ENCODE results near the gene ABLIM2. TPM values are rescaled to one million over a fixed set of nuclear protein-coding genes. Genes with fewer than 3 reads are reported as not detected.

The ABLIM2 gene
- polyA plus RNA-seq, 3 donors, result 0.21 TPM; not detected in 2

DNA sequence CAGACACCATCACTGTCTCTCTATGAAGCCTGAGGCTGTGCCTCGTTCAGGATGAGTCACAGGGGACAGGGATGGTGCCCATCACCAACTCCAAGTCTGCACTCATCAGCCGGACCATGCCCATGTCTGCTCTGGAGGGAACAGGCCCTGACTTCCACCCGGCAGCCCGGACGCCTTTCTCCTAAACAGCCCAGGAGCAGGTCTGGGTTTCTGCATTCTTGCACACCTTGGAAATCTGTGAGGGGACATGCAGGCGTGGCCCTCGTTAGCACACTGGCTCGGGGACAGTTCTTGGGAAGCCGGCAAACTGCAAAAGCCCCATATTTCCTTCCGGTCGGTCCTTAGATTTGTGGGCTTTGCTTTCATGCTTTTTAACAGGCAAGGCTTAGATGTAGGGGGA, 151.0 kb downstream of the ABLIM2 start:
- no peak overlapping the region for H3K4me3 Mint-ChIP-seq
- Histone ChIP-seq H3K27me3 (ENCODE audit: control insufficient read depth in 2 of 2, insufficient read depth in 2 of 2, low read length in 2 of 2) (no peaks in the 10 kb centered on the region), H3K4me2 (replicated peaks; ENCODE audit: extremely low read depth, low read length, poor library complexity, severe bottlenecking) (no peak overlapping the region), H3K4me3 (replicated peaks in 1 of 3; ENCODE audit: low read depth in 2 of 3, low read length in 3 of 3) (no peak overlapping the region), H3K9ac (ENCODE audit: insufficient read depth, low read length, poor library complexity, severe bottlenecking) (no peak overlapping the region), H3K36me3 (replicated peaks in 1 of 2; ENCODE audit: control insufficient read depth in 1 of 2, insufficient read depth in 2 of 2, low read length in 2 of 2) (no peaks in the 10 kb centered on the region), H3K79me2 (ENCODE audit: insufficient read depth, low read length) (no peaks in the 10 kb centered on the region), H3K9me3 (replicated peaks in 1 of 2; ENCODE audit: control insufficient read depth in 1 of 2, insufficient read depth in 1 of 2, low read length in 2 of 2) (no peaks in the 10 kb centered on the region), H3K27ac (ENCODE audit: low read depth in 1 of 2, low read length in 2 of 2) (no peak overlapping the region), H4K20me1 (ENCODE audit: insufficient read depth, low read length) (no peaks in the 10 kb centered on the region), H2AFZ (ENCODE audit: insufficient read depth, low read depth, low read length, poor library complexity, severe bottlenecking) (no peak overlapping the region), H3K4me1 (ENCODE audit: control insufficient read depth in 1 of 2, insufficient read depth in 2 of 2, low read length in 2 of 2) (no peaks in the 10 kb centered on the region)
- H3K27me3 Mint-ChIP-seq (ENCODE audit: low read depth in 3 of 3), result peaks cover 4 to 9% (median 8%) of the 10 kb centered on the region in 3 donors
- 88% methylated on average over 7 of the region's 11 CpGs for WGBS (ENCODE audit: insufficient coverage)
- no peak overlapping the region for H3K27ac Mint-ChIP-seq
- no peaks in the 10 kb centered on the region for H3K9me3 Mint-ChIP-seq
- no peaks in the 10 kb centered on the region for H3K36me3 Mint-ChIP-seq
- TF ChIP-seq, protein P1, sequence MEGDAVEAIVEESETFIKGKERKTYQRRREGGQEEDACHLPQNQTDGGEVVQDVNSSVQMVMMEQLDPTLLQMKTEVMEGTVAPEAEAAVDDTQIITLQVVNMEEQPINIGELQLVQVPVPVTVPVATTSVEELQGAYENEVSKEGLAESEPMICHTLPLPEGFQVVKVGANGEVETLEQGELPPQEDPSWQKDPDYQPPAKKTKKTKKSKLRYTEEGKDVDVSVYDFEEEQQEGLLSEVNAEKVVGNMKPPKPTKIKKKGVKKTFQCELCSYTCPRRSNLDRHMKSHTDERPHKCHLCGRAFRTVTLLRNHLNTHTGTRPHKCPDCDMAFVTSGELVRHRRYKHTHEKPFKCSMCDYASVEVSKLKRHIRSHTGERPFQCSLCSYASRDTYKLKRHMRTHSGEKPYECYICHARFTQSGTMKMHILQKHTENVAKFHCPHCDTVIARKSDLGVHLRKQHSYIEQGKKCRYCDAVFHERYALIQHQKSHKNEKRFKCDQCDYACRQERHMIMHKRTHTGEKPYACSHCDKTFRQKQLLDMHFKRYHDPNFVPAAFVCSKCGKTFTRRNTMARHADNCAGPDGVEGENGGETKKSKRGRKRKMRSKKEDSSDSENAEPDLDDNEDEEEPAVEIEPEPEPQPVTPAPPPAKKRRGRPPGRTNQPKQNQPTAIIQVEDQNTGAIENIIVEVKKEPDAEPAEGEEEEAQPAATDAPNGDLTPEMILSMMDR (IDR thresholded peaks at IDR 0.05), result no peak
- intact Hi-C loops (cut with micrococcal nuclease), result no loop called here
- no peak for DNase-seq
- no peaks in the 10 kb centered on the region for H3K4me1 Mint-ChIP-seq

DNA sequence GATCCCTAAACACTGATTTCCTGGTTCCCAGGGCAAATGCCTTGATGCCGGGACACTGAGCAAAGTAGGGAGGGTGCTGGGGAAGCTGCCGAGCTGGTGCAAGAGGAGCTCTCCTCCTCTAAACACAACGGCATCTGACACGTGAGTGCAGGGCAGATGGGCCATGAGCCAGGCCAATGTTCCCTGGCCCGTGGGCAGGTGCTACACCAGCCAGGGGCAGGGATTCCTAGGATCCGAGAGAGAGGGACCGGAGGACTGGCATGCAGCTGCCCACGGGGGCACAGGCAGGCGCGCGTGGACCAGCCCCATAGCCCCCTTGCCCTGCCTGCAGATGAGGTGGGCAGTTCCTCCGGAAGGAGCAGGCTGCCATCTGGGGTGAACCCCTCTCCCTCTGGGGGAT, 152.1 kb downstream of the ABLIM2 start:
- Histone ChIP-seq H3K9me3 (replicated peaks in 1 of 2; ENCODE audit: control insufficient read depth in 1 of 2, insufficient read depth in 1 of 2, low read length in 2 of 2) (no peaks in the 10 kb centered on the region), H4K20me1 (ENCODE audit: insufficient read depth, low read length) (no peaks in the 10 kb centered on the region), H3K27me3 (ENCODE audit: control insufficient read depth in 2 of 2, insufficient read depth in 2 of 2, low read length in 2 of 2) (no peaks in the 10 kb centered on the region), H3K36me3 (replicated peaks in 1 of 2; ENCODE audit: control insufficient read depth in 1 of 2, insufficient read depth in 2 of 2, low read length in 2 of 2) (no peaks in the 10 kb centered on the region), H3K4me1 (ENCODE audit: control insufficient read depth in 1 of 2, insufficient read depth in 2 of 2, low read length in 2 of 2) (no peaks in the 10 kb centered on the region), H3K4me2 (replicated peaks; ENCODE audit: extremely low read depth, low read length, poor library complexity, severe bottlenecking) (no peak overlapping the region), H3K79me2 (ENCODE audit: insufficient read depth, low read length) (no peaks in the 10 kb centered on the region), H2AFZ (ENCODE audit: insufficient read depth, low read depth, low read length, poor library complexity, severe bottlenecking) (no peak overlapping the region), H3K27ac (ENCODE audit: low read depth in 1 of 2, low read length in 2 of 2) (no peak overlapping the region), H3K4me3 (replicated peaks in 1 of 3; ENCODE audit: low read depth in 2 of 3, low read length in 3 of 3) (no peak overlapping the region), H3K9ac (ENCODE audit: insufficient read depth, low read length, poor library complexity, severe bottlenecking) (no peak overlapping the region)
- no peaks in the 10 kb centered on the region for H3K36me3 Mint-ChIP-seq
- H3K4me3 Mint-ChIP-seq, result no peak overlapping the region
- 72% methylated on average over 9 of the region's 12 CpGs for WGBS (ENCODE audit: insufficient coverage)
- H3K27ac Mint-ChIP-seq, result no peak overlapping the region
- intact Hi-C loops (cut with micrococcal nuclease), result no loop called here
- H3K4me1 Mint-ChIP-seq, result no peaks in the 10 kb centered on the region
- no peaks in the 10 kb centered on the region for H3K9me3 Mint-ChIP-seq
- H3K27me3 Mint-ChIP-seq (ENCODE audit: low read depth in 3 of 3), result peaks cover 4 to 9% (median 9%) of the 10 kb centered on the region in 3 donors
- no peak for DNase-seq
- TF ChIP-seq, protein P1 (IDR thresholded peaks at IDR 0.05), result no peak
